ENCODE results near the gene BCL7A.

GRCh38 chr12:122049827-122050226 is 28.1 kb downstream of the BCL7A start:
- no peak for TF ChIP-seq CTCF (conservative IDR thresholded peaks at IDR 0.05)
- no peak for TF ChIP-seq EZH2 (IDR thresholded peaks at IDR 0.05; ENCODE audit: low read depth)

Measured in PC-9 (cell line).